Astrocyte of the hippocampus (primary cell): ENCODE results near the gene EIF3M.
"Not testable (repeated sequence)": the region's sequence is repeated elsewhere in the genome, so short reads cannot be mapped to it uniquely, and the experiment has no call there.

Experiments
- DNase-seq: peaks from one replicate; pipeline ENCODE4 v3.0.0; 2011; ENCODE audit warnings: low read depth, low spot score

Gene EIF3M

GRCh38 chr11:32596114-32596513 is 12.5 kb downstream of the EIF3M start:
- not testable (repeated sequence) for DNase-seq

GRCh38 chr11:32597921-32598320 is 14.3 kb downstream of the EIF3M start:
- DNase-seq = peak; percentile 54

- DNase-seq = peak; percentile 44
Observed at GRCh38 chr11:32602657-32603415, 19.2 kb downstream of the EIF3M start.

- DNase-seq = no peak
Observed at GRCh38 chr11:32606220-32606619, 22.6 kb downstream of the EIF3M start.

- not testable (repeated sequence) for DNase-seq
Observed at GRCh38 chr11:32608826-32609225, 25.2 kb downstream of the EIF3M start.

GRCh38 chr11:32610797-32611352 is 27.2 kb downstream of the EIF3M start:
- DNase-seq = no peak

- DNase-seq = no peak
Observed at GRCh38 chr11:32613500-32614151, 30.0 kb downstream of the EIF3M start.

- DNase-seq = no peak
Observed at GRCh38 chr11:32615422-32615821, 31.8 kb downstream of the EIF3M start.

GRCh38 chr11:32616903-32617302 is 33.3 kb downstream of the EIF3M start:
- no peak for DNase-seq

- DNase-seq = no peak
Observed at GRCh38 chr11:32630844-32631243, 47.2 kb downstream of the EIF3M start.

- no peak for DNase-seq
Observed at GRCh38 chr11:32635819-32636218, 52.2 kb downstream of the EIF3M start.

GRCh38 chr11:32641361-32641760 is 57.7 kb downstream of the EIF3M start:
- DNase-seq = no peak

- DNase-seq = no peak
Observed at GRCh38 chr11:32643526-32643925, 59.9 kb downstream of the EIF3M start.
